ENCODE results near the gene STXBP1. TPM values are rescaled to one million over a fixed set of nuclear protein-coding genes. Genes with fewer than 3 reads are reported as not detected.

The STXBP1 gene
- total and polyA plus RNA-seq, 2 donors, result 13.7 to 28.9 TPM

GRCh38 chr9:127705577-127706379, 93.7 kb downstream of the STXBP1 start:
- WGBS, result 79% methylated on average over 12 of the region's 12 CpGs
- no peak for DNase-seq (ENCODE audit: extremely low spot score)

GRCh38 chr9:127706836-127707241, 94.8 kb downstream of the STXBP1 start, which contains the start of gene CFAP157:
Gene CFAP157, plus strand, starts transcription at chr9:127706988. Its CDS starts 44 bp downstream, at chr9:127707032.
- 65% methylated on average over 11 of the region's 11 CpGs for WGBS
- DNase-seq (ENCODE audit: extremely low spot score), result no peak
- no peaks in the 10 kb centered on the region for H3K36me3 ChIP-seq (ENCODE audit: insufficient read depth)
- H3K4me1 ChIP-seq (ENCODE audit: insufficient read depth), result no peaks in the 10 kb centered on the region
- H3K4me3 ChIP-seq (ENCODE audit: low read depth, low read length), result no peak within 1 kb of the TSS
- H3K27ac ChIP-seq (ENCODE audit: low read depth), result no peak within 1 kb of the TSS

More at GRCh38 chr9:127705577-127706379, 93.7 kb downstream of the STXBP1 start:
- Histone ChIP-seq H3K4me1 (ENCODE audit: insufficient read depth) (no peaks in the 10 kb centered on the region), H3K4me3 (ENCODE audit: low read depth, low read length) (no peak overlapping the region), H3K27ac (ENCODE audit: low read depth) (no peak overlapping the region), H3K36me3 (ENCODE audit: insufficient read depth) (no peaks in the 10 kb centered on the region)

GRCh38 chr9:127707766-127708165, 95.7 kb downstream of the STXBP1 start:
- Histone ChIP-seq H3K36me3 (ENCODE audit: insufficient read depth) (no peaks in the 10 kb centered on the region), H3K27ac (ENCODE audit: low read depth) (no peak overlapping the region), H3K4me3 (ENCODE audit: low read depth, low read length) (no peak overlapping the region), H3K4me1 (ENCODE audit: insufficient read depth) (no peaks in the 10 kb centered on the region)
- WGBS, result 58% methylated on average over 5 of the region's 5 CpGs
- DNase-seq (ENCODE audit: extremely low spot score), result no peak

DNA sequence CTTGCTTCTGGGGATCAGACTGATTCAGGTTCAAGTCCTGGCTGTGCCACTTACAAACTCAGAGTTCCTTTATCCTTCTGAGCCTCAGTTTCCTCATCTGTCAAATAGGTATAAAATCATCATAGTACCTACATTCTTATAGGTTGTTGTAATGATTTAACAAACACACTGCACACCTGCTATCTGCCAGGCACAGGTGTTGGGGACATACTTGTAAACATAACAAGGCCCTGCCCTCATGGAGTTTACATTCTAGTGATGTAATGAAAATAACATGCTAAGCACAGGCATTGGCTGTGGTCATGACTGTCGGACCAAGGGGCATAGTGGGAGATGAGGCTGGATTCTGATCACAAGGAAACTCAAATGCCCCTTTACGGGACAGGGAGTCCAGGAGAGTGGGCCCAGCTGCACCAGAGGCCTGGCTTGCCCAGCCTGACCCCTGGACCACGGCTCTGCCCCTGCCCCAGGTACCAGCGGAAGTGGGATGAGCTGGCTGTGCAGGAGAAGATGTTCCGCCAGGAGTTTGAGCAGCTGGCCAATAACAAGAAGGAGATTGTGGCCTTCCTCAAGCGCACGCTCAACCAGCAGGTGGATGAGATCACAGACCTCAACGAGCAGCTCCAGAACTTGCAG, 97.0 kb downstream of the STXBP1 start:
- 87% methylated on average over 8 of the region's 8 CpGs for WGBS
- Histone ChIP-seq H3K4me3 (ENCODE audit: low read depth, low read length) (no peak overlapping the region), H3K27ac (ENCODE audit: low read depth) (no peak overlapping the region)

DNA sequence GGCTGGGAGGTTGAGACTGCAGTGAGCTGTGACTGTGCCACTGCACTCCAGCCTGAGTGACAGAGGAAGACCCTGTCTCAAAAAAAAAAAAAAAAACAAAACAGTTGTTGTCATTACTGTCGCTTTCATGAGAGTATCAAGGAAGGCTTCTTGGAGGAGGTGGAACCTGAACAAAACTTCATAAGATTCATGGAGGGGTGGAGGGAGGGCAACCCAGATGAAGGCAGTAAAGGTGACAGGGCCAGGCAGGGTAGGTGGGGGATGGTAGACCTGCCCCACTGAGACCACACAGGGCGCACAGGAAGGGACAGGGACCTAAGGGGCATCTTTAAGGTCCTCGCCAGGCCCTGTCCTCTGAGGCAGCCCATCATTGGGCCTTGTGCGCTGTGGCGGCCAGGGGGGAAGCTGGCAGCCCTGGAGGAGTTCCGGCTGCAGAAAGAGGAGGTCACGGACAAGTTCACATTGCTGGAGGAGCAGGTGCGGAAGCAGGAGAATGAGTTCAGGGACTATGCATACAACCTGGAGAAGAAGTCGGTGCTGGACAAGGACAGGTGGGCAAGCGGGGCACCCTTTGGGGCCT, 98.2 kb downstream of the STXBP1 start:
- 92% methylated on average over 10 of the region's 10 CpGs for WGBS
- Histone ChIP-seq H3K27ac (ENCODE audit: low read depth) (no peak overlapping the region), H3K36me3 (ENCODE audit: insufficient read depth) (no peaks in the 10 kb centered on the region), H3K4me3 (ENCODE audit: low read depth, low read length) (no peak overlapping the region), H3K4me1 (ENCODE audit: insufficient read depth) (no peaks in the 10 kb centered on the region)
- DNase-seq (ENCODE audit: extremely low spot score), result no peak

More for the DNA sequence above, 97.0 kb downstream of the STXBP1 start:
- Histone ChIP-seq H3K4me1 (ENCODE audit: insufficient read depth) (no peaks in the 10 kb centered on the region), H3K36me3 (ENCODE audit: insufficient read depth) (no peaks in the 10 kb centered on the region)
- no peak for DNase-seq (ENCODE audit: extremely low spot score)

DNA sequence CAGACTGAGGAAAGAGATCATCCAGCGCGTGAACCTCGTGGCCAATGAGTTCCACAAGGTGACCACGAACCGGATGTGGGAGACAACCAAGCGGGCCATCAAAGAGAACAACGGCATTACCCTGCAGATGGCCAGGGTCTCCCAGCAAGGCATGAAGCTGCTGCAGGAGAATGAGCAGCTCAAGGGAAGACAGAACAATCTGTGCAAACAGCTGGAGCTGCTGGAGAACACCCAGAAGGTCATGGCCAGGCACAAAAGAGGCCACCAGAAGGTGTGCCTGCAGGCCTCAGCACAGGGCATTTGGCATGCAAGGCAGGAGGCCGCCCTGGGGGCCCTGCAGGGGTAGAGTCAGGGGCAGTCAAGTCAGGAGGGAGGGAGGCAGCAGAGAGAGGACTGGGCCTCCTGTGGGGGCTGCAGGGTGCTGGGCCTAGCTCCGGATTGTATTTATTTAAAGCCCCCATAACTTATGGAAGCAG, 99.2 kb downstream of the STXBP1 start:
- no peaks in the 10 kb centered on the region for H3K4me1 ChIP-seq (ENCODE audit: insufficient read depth)
- WGBS, result 69% methylated on average over 9 of the region's 9 CpGs
- DNase-seq (ENCODE audit: extremely low spot score), result no peak
- no peak overlapping the region for H3K27ac ChIP-seq (ENCODE audit: low read depth)
- no peak overlapping the region for H3K4me3 ChIP-seq (ENCODE audit: low read depth, low read length)
- H3K36me3 ChIP-seq (ENCODE audit: insufficient read depth), result no peaks in the 10 kb centered on the region

DNA sequence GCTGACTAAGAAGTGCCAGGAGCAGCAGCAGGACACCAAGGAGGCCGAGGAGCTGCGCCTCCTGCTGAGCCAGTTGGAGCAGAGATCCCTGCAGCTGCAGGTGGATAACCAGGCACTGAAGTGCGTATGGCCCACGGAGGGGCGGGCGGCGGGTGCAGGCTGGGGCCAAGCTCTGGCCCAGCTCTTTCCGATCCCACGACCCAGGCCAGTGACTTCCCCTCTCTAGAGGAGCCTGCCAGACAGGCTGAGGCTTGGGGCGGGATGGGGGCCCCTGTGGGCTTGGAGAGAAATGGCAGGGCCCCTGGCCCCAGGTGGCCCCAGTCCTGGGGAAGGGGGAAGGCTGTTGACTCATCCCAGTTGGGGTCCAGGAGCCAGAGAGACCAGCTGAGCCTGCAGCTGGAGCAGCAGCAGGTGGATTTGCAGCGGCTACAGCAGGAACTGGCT, 99.8 kb downstream of the STXBP1 start:
- H3K27ac ChIP-seq (ENCODE audit: low read depth), result no peak overlapping the region
- 78% methylated on average over 11 of the region's 11 CpGs for WGBS
- no peaks in the 10 kb centered on the region for H3K36me3 ChIP-seq (ENCODE audit: insufficient read depth)
- no peak for DNase-seq (ENCODE audit: extremely low spot score)
- no peak overlapping the region for H3K4me3 ChIP-seq (ENCODE audit: low read depth, low read length)
- H3K4me1 ChIP-seq (ENCODE audit: insufficient read depth), result no peaks in the 10 kb centered on the region

DNA sequence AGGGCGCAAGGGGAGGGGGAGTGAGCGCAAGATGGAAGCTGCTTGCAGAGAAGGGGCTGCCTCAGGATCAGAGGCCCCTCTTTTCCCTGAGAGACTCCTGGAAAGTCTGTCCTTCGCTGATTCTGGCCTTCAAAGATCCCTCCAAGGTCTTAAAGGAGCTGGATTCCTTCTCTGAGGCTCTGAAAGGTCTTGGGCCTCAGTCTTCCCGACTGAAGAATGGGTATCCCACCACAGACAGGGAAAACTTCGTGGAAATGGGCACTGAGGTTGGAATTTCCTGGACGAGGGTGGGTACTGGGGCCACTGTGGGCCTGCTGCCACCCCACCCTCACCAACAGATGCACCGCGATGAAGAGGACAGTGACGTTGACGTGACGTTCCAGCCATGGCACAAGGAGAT, 100.3 kb downstream of the STXBP1 start:
- Histone ChIP-seq H3K4me1 (ENCODE audit: insufficient read depth) (no peaks in the 10 kb centered on the region), H3K4me3 (ENCODE audit: low read depth, low read length) (no peak overlapping the region), H3K36me3 (ENCODE audit: insufficient read depth) (no peaks in the 10 kb centered on the region), H3K27ac (ENCODE audit: low read depth) (no peak overlapping the region)
- WGBS, result 93% methylated on average over 11 of the region's 11 CpGs
- no peak for DNase-seq (ENCODE audit: extremely low spot score)

DNA sequence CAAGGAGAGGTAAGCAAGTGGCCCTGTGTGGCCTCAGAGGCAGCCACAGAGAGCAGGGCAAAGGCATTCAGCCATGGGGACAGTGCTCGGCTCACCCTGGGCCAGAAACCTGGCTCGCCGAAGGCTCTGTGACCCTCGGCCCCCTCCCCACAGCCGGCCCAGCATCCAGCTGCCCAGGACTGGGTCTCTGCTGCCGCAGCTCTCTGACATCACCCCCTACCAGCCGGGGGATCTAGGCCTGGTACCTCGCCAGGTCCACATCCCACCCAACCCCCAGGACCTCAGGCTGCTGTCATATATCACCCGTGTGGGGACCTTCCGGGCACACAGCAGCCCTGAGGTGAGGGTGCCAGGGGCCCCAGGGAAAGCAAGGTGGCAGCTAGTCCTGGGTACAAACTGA, 100.8 kb downstream of the STXBP1 start:
- no peak for DNase-seq (ENCODE audit: extremely low spot score)
- Histone ChIP-seq H3K4me1 (ENCODE audit: insufficient read depth) (no peaks in the 10 kb centered on the region), H3K36me3 (ENCODE audit: insufficient read depth) (no peaks in the 10 kb centered on the region), H3K27ac (ENCODE audit: low read depth) (no peak overlapping the region), H3K4me3 (ENCODE audit: low read depth, low read length) (no peak overlapping the region)
- 91% methylated on average over 10 of the region's 10 CpGs for WGBS

- no peaks in the 10 kb centered on the region for H3K4me1 ChIP-seq (ENCODE audit: insufficient read depth)
- H3K27ac ChIP-seq (ENCODE audit: low read depth), result no peak overlapping the region
- H3K36me3 ChIP-seq (ENCODE audit: insufficient read depth), result no peaks in the 10 kb centered on the region
- 75% methylated on average over 19 of the region's 19 CpGs for WGBS
- no peak for DNase-seq (ENCODE audit: extremely low spot score)
- H3K4me3 ChIP-seq (ENCODE audit: low read depth, low read length), result peak overlapping the region; percentile 63
Measured at GRCh38 chr9:127714020-127714750, 102.1 kb downstream of the STXBP1 start.

DNA sequence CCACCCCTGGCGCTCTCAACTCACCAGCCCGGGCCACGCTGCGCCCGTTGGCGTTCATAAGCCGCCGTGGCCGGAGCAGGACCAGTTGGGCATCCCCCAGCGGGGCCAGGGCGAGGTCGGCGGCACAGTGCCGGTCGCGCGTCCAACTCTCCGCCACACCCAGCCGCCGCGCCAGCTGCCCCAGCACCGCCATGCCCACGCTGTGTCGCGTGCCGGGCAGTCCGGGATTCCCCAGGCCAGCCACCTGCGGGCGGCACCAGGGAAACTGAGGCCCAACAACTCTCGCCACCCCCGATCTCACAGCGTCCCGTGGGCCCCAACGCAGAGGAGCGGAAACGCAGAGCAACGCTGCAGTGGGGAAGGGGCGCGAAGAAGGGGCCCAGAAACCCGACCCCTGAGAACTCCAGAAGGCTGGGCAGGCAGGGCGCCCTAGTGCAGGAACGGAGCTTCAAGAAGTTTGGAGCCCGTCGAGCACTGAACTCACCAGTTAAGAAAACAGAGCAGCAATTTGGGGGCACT, 102.9 kb downstream of the STXBP1 start:
- under 1% methylated on average over 44 of the region's 44 CpGs for WGBS
- DNase-seq (ENCODE audit: extremely low spot score), result no peak
- no peaks in the 10 kb centered on the region for H3K4me1 ChIP-seq (ENCODE audit: insufficient read depth)
- no peak overlapping the region for H3K27ac ChIP-seq (ENCODE audit: low read depth)
- H3K36me3 ChIP-seq (ENCODE audit: insufficient read depth), result no peaks in the 10 kb centered on the region
- peak overlapping the region; percentile 63 for H3K4me3 ChIP-seq (ENCODE audit: low read depth, low read length)

DNA sequence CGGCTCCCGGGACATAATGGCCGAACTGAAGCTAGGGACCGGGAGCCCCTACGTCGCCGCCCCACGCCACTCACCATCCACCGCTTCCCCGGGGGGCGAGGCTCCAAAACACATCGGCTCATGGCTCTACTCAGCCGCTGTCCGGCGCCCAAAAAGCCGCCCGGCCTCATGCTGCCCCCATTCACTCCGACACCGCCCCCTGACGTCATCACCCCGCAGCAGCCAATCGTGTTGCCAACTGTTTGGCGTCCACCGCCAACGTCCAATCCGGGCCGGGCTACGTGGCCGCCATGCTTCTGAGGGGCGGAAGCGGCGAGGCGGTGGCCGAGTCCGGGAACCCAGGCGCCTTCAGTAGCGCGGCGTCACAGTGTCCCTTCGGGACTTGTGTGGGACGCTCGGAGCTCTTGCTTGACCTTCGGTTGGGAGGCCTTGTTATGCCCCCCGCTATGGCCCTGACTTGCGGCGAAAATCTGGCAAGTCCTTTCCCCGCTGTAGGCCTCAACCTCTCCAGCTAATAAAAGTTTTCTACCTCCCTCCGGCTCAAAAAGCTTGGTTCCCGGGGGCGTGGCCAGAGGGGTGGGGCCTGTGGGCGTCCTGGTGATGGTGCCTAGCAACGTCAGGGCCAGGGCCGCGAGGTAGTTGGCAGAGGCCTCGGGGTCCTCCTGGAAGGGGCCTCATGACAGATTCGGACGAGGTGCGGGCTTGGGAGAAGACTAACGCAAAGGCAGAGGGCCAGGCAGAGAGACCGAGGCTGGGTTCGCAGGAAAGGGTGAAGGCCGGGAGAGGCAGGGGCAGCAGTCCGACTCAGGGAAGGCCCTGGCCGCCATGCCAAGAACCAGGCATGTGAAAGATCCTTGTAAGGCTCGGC, 103.6 kb downstream of the STXBP1 start, which contains the start of the genes PTRH1 and TTC16:
Gene PTRH1, minus strand, starts transcription at position 194 of the 868 bp plus-strand sequence. Its CDS starts 24 bp downstream, at position 170.
Gene TTC16, plus strand, starts transcription at position 610 of the 868 bp plus-strand sequence. Its CDS starts 67 bp downstream, at position 677.
- DNase-seq (ENCODE audit: extremely low spot score), result peak; percentile 93
- 3% methylated on average over 65 of the region's 65 CpGs for WGBS
- H3K36me3 ChIP-seq (ENCODE audit: insufficient read depth), result no peaks in the 10 kb centered on the region
- H3K27ac ChIP-seq (ENCODE audit: low read depth), result peak within 1 kb of the TSS; percentile 74
- peak within 1 kb of the TSS; percentile 63 for H3K4me3 ChIP-seq (ENCODE audit: low read depth, low read length)
- H3K4me1 ChIP-seq (ENCODE audit: insufficient read depth), result no peaks in the 10 kb centered on the region
